GM12891 (cell line): ENCODE data around the gene CXCL16.

Experiments
- POLR2A ChIP-seq: IDR thresholded peaks from 2 replicates; pipeline ENCODE4 v1.6.1; 2011; ENCODE audit warnings: low read depth, low read length, control low read depth
- POLR2AphosphoS5 ChIP-seq: IDR thresholded peaks from 2 replicates; pipeline ENCODE4 v1.6.1; 2011; ENCODE audit warnings: low read depth, low read length, control low read depth
- POU2F2 ChIP-seq: IDR thresholded peaks from 2 replicates; pipeline ENCODE4 v1.6.1; 2011; ENCODE audit warnings: low read depth, mild to moderate bottlenecking, control low read depth, low read length, moderate library complexity
- SPI1 ChIP-seq: IDR thresholded peaks from 2 replicates; pipeline ENCODE4 v1.6.1; 2011; ENCODE audit warnings: low read depth, low read length, control low read depth
- TAF1 ChIP-seq: IDR thresholded peaks from 2 replicates; pipeline ENCODE4 v1.6.1; 2011; ENCODE audit warnings: low read depth, low read length, control low read depth

GRCh38 chr17:4709794-4710692 lies 29.7 kb downstream of the CXCL16 start, which contains the start of gene ARRB2:
- TF ChIP-seq POLR2AphosphoS5 (no peak), POLR2A (0 out of 2 replicates have a peak, but pooled peaks have one; percentile 35), TAF1 (no peak), SPI1 (peak; percentile 30; the same call in 1 of the 2 replicates), POU2F2 (0 out of 2 replicates have a peak, but pooled peaks have one; percentile 45)
